HG02763 (cell line): ENCODE data around the gene HTRA2.

ENCODE experiments used
- ATAC-seq: cut with Tn5 transposase; IDR thresholded peaks from one replicate; pipeline ENCODE4 v1.9.1; 2021; ENCODE audit warnings: mild to moderate bottlenecking, moderate library complexity; ENCODE audit not compliant: unreplicated experiment

HTRA2 gene

DNA sequence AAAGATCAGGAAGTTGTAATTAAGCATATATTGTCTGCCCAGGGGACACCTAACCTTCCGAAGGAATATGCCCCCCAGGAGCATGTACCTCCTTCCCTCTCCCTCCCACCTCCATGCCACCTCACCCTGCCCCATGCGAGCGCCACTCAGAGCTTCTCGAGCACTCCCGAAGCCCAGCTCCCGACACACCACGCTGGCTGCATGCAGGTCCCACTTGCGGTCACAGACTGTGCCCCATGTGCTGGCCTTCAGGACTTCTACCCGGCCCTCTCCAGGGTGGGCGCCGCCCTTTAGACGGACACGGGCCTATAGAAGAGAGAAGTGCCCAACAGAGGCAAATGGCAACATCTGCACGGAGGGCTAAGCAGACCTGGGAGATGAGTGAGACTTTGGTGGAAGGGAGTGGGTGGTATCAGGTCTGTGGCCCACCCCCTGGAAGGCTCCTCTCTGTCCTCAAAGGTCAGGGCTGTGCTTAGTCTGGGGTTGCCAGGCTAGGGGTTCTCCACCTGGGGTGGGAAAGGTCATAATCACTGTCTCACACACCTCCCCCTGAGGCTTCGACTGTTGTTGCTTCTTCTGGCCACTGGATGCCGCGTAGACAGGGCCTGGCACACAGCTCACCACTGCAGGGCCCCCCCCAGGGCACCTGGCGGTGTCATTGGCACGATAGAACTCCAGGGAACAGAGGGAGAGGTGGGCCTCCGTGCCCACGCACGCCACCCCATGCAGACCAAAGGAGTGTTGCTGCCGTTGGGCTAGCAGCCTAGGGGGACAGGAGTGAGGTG lies 6.6 kb downstream of the HTRA2 start:
- ATAC-seq: no peak

DNA sequence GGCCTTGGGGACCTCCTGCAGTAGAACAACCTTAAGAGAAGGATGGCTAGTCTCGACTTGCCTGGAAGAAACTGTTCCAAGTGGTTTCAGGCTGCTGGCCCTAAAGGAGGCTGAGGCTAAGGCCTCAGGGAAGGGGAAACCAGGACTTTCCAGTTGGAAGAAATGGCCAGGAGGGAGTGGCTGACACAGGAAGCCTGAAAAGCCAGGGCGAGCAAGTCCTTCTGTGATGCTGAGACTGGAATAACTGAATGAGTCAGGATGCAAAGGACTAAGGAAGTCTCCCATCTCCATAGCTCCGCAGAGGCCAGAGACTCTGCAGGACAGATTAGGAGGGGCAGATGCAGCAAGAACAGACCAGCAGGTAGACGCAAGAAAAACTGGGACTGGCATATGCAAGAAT lies 7.4 kb downstream of the HTRA2 start:
- ATAC-seq: no peak

DNA sequence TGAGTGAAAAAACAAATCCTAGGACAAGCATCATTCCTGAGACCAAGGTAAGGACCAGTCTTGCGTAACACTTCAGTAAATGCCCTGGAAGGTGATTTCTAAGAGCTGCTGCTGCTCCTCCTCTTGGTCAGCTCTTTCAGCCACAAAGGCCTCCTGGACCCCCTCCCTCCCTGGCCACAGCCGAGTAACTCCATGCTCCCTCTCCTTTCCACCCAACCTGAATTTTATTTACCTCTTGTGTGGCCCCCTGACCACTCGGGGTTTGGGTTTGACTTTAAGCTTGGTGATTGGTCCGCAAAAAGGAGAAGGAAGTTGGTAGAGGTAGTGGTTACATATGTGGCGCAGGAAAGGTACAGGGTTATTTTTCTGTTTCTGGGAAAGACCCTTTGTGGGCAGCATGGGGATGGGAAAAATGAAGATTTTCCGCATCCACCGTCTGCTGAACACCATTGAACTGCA lies 9.2 kb downstream of the HTRA2 start:
- no peak for ATAC-seq

DNA sequence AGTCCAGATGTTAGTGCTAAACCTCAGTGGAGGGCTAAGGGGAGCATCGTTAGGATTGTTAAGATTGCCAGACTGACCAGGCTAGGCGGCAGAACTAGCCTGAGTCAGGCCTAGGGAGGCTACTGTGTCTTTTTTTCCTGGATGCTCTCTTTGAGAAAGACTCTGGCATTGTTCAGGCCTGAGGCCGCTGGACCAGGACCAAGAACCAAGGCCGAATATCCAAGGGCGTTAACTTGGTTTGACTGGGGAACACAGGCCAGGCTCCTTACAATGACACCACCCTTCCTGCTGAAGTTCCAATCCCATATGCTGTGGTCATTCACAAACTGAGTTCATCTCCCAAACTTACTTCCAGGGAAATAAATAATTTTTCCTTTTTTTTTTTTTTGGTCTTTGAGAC lies 10.6 kb downstream of the HTRA2 start:
- ATAC-seq: no peak

DNA sequence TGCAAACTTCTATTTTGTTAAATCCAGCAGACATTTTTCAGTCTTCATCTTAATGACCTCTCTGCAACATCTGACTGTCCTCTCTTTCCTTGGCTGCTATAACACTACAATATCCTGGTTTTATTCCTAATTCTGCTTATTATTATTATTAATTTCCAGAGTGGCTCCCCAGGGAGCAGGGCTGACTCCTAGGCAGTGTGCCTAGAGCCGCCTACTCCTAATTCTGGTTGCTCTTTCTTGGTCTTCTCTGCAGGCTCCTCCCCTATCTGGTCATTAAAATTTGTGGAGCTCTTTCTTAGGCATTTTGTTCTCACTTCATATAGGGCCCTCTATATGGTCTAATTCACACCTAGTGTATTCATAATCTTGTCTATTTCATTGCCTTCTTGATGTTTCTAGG lies 13.2 kb downstream of the HTRA2 start:
- ATAC-seq: no peak

DNA sequence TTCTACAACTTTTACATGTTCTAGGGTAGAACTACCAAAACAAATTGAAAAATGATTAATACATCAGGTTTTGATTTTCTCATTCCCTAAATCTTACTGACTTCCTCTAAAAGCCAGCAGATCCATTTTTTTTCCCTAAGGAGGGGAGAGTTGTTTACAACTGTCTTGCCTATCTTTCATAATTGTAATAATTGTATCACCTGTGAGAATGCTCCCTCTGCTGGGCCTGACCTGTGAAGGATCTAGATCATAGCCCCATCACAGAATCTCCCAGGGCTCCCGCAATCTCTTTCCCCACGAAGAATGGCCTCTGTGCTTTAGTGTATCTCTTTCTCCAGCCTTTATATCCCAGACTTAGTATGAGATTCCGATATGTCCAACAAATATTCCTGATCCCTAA lies 14.9 kb downstream of the HTRA2 start:
- ATAC-seq: no peak

DNA sequence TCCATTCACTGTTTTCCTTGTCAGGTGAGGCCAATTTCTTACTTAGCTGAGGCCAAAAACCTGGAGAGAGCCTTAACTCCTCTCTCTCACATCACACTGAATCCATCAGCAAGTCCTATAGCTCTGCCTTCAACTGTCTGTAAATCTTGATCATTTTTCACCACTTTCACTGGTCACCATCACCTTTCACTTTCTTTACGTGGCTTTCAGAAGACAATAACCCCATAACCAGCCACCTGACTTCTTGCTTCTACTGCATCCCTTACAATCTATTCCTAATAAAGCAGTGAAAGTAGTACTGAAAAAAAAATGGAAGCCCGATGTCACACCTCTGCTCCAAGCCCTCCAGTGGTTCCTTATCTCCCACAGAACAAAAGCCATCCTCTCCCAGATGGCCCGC lies 16.3 kb downstream of the HTRA2 start:
- ATAC-seq: no peak

DNA sequence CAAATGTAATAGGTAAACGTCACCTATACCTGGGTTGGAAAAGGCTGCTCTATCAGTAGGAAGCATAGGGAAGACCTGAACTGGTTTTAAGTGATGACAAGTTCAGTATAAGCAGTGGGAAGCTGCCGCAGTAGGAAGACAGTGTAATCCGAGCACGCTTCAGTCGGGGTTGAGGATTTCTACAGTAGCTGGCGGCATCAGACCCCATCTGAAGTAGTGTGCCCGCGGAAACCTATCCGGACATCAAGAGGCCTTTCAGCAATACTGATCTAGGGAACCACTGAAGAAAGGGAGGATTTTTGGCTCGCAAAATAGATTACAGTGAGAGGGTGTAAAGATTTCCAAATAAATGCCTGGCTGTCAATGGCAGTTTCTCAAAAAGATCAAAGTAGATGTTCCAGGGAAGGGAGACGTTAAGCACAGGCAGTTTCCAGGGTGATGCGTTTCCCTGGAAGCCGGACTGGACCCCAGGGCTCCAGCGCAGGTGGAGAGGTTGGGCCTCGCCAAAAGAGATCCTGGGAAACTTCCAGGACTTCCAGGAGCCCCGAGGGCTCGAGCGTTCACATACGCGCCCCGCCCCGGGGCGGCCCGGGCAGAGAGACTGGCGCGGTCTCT lies 18.7 kb downstream of the HTRA2 start:
- ATAC-seq: no peak

DNA sequence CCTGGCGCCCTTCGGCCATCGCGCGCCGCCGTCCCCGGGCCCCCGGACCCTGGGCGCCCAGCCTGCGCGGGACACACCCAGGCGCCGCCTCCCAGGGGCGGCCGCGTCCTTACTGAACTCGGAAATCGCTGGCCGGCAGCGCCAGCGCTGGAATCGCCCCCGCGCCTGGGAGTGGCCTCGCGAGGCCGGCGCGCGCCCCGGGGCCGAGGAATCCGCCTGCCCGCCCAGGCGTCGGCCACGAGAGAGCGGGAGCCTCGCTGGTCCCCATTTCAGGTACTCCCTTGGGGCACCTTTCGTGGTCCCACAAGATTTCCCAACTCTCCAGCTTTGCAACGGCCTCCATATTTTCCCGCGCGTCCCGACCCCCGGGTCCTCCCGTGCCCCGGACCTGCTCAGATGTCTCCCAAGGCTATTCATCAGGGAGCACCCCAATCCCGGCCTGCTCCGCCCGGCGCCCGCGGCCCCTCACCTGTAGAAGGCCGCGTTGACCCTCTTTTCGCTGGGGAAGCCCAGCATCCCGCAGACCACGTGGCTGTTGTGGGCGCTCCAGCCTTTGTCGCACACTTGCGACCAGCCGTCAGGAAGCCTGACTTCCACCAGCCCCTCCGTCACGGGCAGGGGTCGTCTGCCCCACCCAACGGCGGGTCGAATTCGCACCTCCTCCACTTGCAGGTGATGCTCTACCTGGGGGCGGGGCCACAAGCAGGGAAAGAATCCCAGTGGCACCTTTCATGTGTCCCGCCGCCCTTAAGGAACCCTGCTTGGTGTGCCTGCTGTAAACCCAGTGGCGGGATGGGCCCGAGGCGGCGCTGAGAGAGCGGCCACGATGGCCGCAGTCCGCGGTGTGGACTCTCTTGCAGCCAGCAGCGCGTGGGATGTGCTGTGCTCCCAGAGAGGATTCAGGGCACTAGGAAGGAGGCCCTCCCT lies 19.4 kb downstream of the HTRA2 start:
- peak; percentile 37 for ATAC-seq

DNA sequence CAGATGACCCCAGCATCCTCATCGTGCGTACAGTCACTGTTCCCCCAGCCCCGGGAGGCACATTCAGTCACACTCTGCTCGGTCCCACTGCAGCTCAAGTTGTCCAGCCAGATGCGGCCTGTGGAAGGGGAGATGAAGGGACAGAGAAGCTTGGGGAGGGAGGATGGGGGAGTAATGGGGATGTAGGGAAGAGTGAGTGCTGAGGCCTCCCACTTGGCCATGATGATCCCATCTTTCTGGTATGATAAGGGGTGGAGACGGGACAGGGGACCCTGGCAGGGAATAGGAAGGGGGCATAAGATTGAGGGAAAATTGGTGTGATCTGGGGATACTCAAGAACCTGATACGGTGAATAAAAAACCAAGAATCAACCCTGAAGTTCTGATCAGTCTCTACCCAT lies 20.5 kb downstream of the HTRA2 start:
- no peak for ATAC-seq

DNA sequence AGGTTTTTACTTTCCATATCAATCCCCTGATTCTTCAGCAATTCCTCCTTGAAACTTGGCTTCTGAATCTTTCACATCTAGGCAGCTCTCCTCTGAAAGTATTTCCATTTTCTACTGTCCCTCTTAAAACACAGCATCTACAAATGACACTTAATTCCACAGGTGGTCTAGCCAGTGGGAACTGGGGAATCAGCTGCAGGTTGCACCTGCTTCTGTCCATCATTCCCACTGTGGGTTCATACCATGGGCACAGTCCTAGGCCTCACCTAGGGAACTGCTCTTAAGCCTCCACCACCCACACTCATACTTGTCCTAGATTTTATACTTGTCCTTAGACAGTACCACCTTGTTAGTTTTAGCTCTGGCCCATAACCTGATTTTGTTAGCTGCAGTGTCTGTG lies 21.8 kb downstream of the HTRA2 start:
- no peak for ATAC-seq

DNA sequence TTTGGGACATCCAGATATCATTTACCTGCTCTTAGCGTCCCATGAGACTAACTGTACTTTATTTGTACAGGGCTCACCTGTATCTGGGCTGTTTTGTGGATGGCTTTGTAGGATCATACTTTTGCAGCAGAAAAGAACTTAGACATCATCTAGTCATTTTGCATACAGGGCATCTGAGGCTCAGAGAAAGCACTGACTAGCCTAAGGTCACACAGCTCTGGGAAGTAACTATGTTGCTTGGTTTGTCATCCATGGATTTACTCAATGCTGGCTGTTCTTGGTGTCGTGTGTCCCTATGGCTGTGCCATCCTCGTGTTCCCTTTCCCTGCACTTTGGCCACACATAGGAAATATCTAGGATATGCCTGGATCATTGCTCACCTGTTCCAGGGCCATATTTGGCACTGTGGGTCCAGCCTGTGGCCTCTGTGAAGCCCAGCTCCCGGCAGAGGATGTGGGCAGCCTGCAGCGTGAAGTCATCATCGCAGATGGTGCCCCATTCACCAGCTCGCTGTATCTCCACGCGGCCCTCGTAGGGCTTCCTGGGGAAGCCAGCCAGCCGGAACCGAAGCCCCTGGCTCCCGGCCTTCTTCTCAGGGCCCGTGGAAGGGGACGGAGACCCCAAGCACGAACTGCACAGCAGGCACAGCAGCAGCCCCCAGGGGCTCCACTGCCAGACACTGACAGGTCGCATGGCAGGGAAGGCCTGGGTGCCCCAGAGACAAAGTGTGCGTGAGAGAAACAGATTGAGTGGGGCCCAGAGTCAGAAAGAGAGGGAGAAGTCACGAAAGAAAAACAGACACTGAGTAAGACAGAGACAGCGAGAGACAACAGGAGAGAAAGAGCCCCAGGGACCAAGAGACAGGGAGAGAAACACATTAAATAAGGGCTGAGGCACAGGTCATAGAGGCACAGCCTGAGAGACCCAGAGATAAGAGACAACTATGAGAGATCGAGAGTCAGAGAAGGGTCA lies 22.5 kb downstream of the HTRA2 start:
- no peak for ATAC-seq

DNA sequence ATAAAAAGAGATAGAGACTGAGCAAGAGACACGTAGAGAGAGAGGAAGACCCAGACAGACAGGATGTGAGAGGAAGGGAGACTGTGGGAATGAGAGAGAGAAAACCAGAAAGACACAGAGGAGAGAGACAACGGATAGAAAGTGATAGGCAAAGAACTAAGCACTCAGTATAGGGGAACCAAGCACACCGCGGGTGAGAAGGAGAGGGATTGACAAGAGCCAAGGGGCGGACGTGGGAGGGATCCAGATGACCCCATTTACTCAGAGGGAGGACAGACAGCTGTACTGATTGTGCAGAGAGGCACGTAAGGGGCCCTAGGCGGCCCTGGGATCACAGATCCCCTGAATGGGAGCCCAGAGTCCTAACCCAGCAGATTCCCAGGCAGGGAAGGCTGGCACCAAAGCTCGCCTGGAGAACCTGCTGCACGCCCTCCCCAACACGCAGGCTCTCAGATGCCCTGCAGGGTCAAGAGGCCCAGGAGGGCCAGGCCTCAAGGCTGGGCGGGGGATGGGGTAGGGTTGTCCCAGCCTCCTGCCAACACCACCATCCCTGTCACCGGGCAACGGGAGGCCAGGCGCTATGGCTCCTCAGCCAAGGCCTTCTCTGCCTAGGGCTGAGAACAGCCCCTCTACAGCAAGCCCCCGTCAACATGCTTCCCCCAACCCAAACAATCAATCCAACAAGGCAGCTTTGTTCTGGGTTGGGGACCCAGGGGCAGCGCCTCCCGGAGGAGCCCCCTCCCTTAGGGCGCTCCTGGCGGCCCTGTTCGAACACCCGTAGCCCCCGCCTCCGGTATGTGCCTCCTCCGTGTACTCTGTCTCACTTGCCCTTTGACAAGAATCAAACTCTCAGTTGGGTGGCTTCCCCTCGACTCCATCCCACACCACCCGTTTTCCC lies 23.4 kb downstream of the HTRA2 start:
- no peak for ATAC-seq

DNA sequence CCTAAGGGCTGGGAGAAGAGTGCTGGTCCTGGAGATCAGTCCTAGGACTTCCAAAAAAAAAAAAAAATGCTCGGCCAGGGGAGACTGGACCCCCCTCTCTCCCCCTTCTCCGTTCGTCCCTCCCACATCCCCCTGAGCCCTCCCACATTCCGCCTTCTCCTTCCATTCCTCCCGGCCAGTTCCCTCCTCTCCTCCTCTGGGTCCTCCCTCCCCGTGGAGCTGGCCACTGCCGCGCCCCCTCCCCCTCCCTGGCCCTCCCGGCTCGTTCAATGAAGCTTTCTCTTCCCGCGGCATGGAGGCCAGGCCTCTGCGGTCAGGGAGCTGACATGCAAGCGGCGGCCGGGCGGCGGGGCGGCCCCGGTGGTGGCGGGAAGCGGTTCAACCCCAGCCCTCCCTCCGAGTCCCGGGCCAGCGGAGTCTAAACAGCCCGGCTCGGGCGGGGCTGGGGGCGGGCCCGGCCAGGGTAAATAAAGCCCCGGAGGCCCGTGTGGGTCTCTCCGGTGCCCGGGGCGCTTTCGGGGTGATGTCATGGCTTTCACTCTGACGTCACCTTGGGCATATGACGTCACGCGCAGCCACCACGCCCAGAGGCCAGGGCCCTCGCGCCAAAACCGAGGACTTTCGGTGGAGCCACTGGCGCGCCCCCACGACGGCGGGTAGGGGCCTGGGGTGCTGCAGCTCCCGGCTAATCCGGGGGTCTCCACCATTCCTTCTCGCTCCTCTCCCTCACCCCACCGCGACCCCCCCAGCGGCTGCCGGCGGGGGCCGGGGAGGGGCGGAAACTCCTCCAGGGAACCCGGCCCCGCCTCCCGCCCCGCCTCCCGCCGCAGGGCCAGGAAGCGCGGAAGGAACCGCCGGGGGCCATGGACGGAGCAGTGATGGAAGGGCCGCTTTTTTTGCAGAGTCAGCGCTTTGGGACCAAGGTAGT lies 24.4 kb downstream of the HTRA2 start, which contains the start of the genes DOK1 and LOXL3:
DOK1 (plus strand) TSS at position 829 of the 928 bp plus-strand sequence; CDS start at position 864, 35 bp downstream.
LOXL3 (minus strand) TSS at position 51 of the 928 bp plus-strand sequence. CDS start 1,308 bp downstream, outside the sequence.
- peak; percentile 48 for ATAC-seq

DNA sequence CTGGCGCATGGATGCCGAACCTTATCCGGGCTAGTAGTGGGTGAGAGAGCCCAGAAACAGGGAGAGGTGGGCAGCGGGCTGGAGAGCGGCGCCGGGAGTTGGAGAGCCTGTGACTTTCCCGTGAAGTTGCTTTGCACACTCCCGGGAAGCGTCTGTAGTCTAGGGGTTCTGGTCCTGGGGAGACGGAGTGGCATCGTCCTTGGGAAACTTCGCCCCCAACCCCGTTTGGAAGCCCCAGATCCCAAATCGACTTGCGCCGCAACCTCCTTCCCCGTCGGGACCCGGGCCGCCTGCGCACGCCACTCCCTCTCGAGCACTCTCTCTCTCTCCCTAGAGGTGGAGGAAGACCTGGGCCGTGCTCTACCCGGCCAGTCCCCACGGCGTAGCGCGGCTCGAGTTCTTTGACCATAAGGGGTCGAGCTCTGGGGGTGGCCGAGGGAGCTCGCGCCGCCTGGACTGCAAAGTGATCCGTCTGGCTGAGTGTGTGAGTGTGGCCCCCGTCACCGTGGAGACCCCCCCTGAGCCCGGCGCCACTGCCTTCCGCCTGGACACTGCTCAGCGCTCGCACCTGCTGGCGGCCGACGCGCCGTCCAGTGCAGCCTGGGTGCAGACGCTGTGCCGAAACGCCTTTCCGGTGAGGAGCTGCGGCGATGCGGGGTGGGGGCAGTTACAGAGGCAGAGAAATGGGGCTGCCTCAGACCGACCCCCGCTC lies 25.2 kb downstream of the HTRA2 start:
- peak; percentile 40 for ATAC-seq

DNA sequence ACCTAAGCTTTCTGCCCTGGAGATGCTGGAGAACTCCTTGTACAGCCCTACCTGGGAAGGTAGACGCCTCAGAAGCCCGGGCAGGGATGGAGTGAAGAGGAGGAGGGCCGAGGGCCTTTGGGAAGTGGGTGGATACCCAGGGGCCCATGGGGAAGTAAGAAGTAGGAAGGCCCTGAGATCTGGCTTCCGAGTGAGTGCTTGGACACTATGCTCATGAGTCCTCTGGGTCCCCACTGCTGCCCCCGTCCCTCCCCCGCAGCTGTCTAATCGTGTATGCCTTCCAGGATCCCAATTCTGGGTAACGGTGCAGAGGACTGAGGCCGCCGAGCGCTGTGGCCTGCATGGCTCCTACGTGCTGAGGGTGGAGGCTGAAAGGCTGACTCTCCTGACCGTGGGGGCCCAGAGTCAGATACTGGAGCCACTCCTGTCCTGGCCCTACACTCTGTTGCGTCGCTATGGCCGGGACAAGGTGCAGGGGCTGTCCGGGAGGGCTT lies 25.9 kb downstream of the HTRA2 start:
- ATAC-seq: no peak

DNA sequence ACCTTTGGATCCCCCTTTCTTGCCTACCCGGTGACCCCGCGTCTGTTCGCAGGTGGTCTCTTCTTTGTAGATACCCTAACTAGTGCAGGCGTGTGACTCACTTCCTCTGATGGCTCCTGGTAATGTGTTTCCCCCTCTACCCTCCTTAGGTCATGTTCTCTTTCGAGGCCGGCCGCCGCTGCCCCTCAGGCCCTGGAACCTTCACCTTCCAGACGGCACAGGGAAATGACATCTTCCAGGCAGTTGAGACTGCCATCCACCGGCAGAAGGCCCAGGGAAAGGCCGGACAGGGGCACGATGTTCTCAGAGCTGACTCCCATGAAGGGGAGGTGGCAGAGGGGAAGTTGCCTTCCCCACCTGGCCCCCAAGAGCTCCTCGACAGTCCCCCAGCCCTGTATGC lies 26.4 kb downstream of the HTRA2 start:
- ATAC-seq: no peak
